ENCODE measurements around the gene MTHFD1L. TPM values are rescaled to one million over a fixed set of nuclear protein-coding genes. Genes with fewer than 3 reads are reported as not detected.
"Not testable (repeated sequence)": the region's sequence is repeated elsewhere in the genome, so short reads cannot be mapped to it uniquely, and the experiment has no call there.

MTHFD1L gene
- total and polyA plus RNA-seq, 2 donors (not counting 1 experiment from before 2014, with no cell fraction given) = 36.1 to 48.9 TPM

DNA sequence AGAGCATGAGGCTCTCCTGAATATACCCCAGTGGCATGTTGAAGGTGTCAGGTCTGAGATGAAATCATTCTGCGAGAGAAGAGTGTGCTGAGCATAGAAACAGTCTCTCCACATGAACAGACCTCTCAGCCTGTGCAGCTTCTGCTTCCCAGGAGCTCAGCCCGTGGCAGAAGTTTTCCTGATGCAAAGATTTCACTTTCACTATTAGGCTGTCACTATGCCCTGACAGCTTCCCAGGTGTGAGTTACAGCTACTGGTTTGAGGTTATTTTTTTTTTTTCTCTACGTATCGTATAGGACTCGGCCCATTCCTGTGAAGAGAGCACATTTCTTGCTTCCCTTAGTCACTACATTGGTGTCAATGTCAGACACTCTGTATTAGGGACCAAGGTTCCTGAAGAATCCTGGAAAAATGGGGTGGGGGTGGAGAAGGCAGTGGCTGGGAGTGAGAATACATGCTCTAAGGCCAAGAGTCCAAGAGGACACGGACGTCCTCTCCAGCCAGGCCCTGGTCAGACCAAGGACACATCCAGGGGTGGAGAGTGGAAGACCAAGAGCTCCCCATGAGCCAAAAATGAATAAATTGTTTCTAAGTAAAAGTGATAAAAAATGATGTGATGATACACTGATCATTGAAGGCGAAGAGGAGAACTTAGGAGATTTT lies 253.1 kb downstream of the MTHFD1L start:
- DNase-seq (ENCODE audit: low read depth in 2 of 2) = no peak
- Histone ChIP-seq H3K4me3 (replicated peaks in 1 of 4; ENCODE audit: control extremely low read depth in 1 of 4, insufficient read depth in 1 of 4, low read depth in 3 of 4, low read length in 4 of 4) (no peak overlapping the region), H3K4me2 (ENCODE audit: extremely low read depth, insufficient read depth, low read length) (no peak overlapping the region), H3K79me2 (ENCODE audit: control insufficient read depth, insufficient read depth, low read length) (no peaks in the 10 kb centered on the region), H2AFZ (ENCODE audit: low read length) (no peak overlapping the region), H3K27ac (ENCODE audit: insufficient read depth, low read length) (no peak overlapping the region), H3K4me1 (ENCODE audit: control insufficient read depth, extremely low read depth, insufficient read depth, low read length) (no peaks in the 10 kb centered on the region), H3K9me3 (ENCODE audit: control insufficient read depth, insufficient read depth, low read depth, low read length) (no peaks in the 10 kb centered on the region), H3K36me3 (ENCODE audit: control insufficient read depth, insufficient read depth, low read length) (no peaks in the 10 kb centered on the region), H3K27me3 (ENCODE audit: control insufficient read depth, insufficient read depth, low read length) (no peaks in the 10 kb centered on the region), H3K9ac (ENCODE audit: insufficient read depth, low read length) (no peak overlapping the region), H4K20me1 (ENCODE audit: control insufficient read depth, extremely low read depth, insufficient read depth, low read length) (no peaks in the 10 kb centered on the region)
- TF ChIP-seq CTCF (conservative IDR thresholded peaks at IDR 0.05 in 1 of 2, IDR thresholded peaks at IDR 0.05 in 1 of 2; ENCODE audit: low read depth in 1 of 2, low read length in 2 of 2) (no peak), EZH2 (IDR thresholded peaks at IDR 0.05; ENCODE audit: low read length, missing control alignments) (no peak)

GRCh38 chr6:151119823-151120524 lies 254.5 kb downstream of the MTHFD1L start:
- Histone ChIP-seq H3K27me3 (ENCODE audit: control insufficient read depth, insufficient read depth, low read length) (no peaks in the 10 kb centered on the region), H3K4me1 (ENCODE audit: control insufficient read depth, extremely low read depth, insufficient read depth, low read length) (no peaks in the 10 kb centered on the region), H3K4me2 (ENCODE audit: extremely low read depth, insufficient read depth, low read length) (no peak overlapping the region), H4K20me1 (ENCODE audit: control insufficient read depth, extremely low read depth, insufficient read depth, low read length) (no peaks in the 10 kb centered on the region), H3K36me3 (ENCODE audit: control insufficient read depth, insufficient read depth, low read length) (no peaks in the 10 kb centered on the region), H2AFZ (ENCODE audit: low read length) (no peak overlapping the region), H3K27ac (ENCODE audit: insufficient read depth, low read length) (no peak overlapping the region), H3K4me3 (replicated peaks in 1 of 4; ENCODE audit: control extremely low read depth in 1 of 4, insufficient read depth in 1 of 4, low read depth in 3 of 4, low read length in 4 of 4) (no peak overlapping the region), H3K9ac (ENCODE audit: insufficient read depth, low read length) (no peak overlapping the region), H3K9me3 (ENCODE audit: control insufficient read depth, insufficient read depth, low read depth, low read length) (no peaks in the 10 kb centered on the region), H3K79me2 (ENCODE audit: control insufficient read depth, insufficient read depth, low read length) (no peaks in the 10 kb centered on the region)
- TF ChIP-seq CTCF (conservative IDR thresholded peaks at IDR 0.05 in 1 of 2, IDR thresholded peaks at IDR 0.05 in 1 of 2; ENCODE audit: low read depth in 1 of 2, low read length in 2 of 2) (no peak), EZH2 (IDR thresholded peaks at IDR 0.05; ENCODE audit: low read length, missing control alignments) (no peak)
- DNase-seq (ENCODE audit: low read depth in 2 of 2) = no peak

DNA sequence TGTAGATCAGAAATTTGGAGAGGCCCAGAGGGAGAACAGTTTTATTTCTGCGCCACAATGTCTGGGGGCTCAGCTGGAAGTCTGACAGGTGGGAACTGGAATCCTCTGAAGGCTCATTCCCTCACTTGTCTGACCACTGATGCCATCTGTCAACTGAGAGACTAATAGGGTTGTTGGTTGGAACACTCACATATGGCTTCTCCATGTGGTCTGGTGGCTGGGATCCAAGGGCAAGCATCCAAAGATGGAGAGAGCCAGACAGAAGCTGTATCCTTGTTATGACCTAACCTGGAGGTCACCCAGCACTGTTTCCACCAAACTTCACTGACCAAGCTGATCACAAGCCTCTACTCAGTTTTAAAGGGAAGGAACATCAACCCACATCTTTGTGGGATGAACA lies 256.4 kb downstream of the MTHFD1L start:
- TF ChIP-seq EZH2 (IDR thresholded peaks at IDR 0.05; ENCODE audit: low read length, missing control alignments) = no peak
- TF ChIP-seq CTCF (conservative IDR thresholded peaks at IDR 0.05 in 1 of 2, IDR thresholded peaks at IDR 0.05 in 1 of 2; ENCODE audit: low read depth in 1 of 2, low read length in 2 of 2) = no peak
- no peak overlapping the region for H3K27ac ChIP-seq (ENCODE audit: insufficient read depth, low read length)
- peak; percentile 56 to 61 for DNase-seq (ENCODE audit: low read depth in 2 of 2)
- no peak overlapping the region for H2AFZ ChIP-seq (ENCODE audit: low read length)
- no peaks in the 10 kb centered on the region for H3K9me3 ChIP-seq (ENCODE audit: control insufficient read depth, insufficient read depth, low read depth, low read length)
- H3K27me3 ChIP-seq (ENCODE audit: control insufficient read depth, insufficient read depth, low read length) = no peaks in the 10 kb centered on the region
- no peak overlapping the region for H3K4me2 ChIP-seq (ENCODE audit: extremely low read depth, insufficient read depth, low read length)
- H3K4me1 ChIP-seq (ENCODE audit: control insufficient read depth, extremely low read depth, insufficient read depth, low read length) = no peaks in the 10 kb centered on the region
- no peak overlapping the region for H3K4me3 ChIP-seq (replicated peaks in 1 of 4; ENCODE audit: control extremely low read depth in 1 of 4, insufficient read depth in 1 of 4, low read depth in 3 of 4, low read length in 4 of 4)
- no peaks in the 10 kb centered on the region for H4K20me1 ChIP-seq (ENCODE audit: control insufficient read depth, extremely low read depth, insufficient read depth, low read length)
- H3K36me3 ChIP-seq (ENCODE audit: control insufficient read depth, insufficient read depth, low read length) = no peaks in the 10 kb centered on the region
- H3K79me2 ChIP-seq (ENCODE audit: control insufficient read depth, insufficient read depth, low read length) = no peaks in the 10 kb centered on the region
- H3K9ac ChIP-seq (ENCODE audit: insufficient read depth, low read length) = no peak overlapping the region

GRCh38 chr6:151123641-151124040 lies 258.1 kb downstream of the MTHFD1L start:
- H3K36me3 ChIP-seq (ENCODE audit: control insufficient read depth, insufficient read depth, low read length); DNase-seq (ENCODE audit: low read depth in 2 of 2); H3K27me3 ChIP-seq (ENCODE audit: control insufficient read depth, insufficient read depth, low read length); H3K4me2 ChIP-seq (ENCODE audit: extremely low read depth, insufficient read depth, low read length); H2AFZ ChIP-seq (ENCODE audit: low read length); H3K27ac ChIP-seq (ENCODE audit: insufficient read depth, low read length); H3K9me3 ChIP-seq (ENCODE audit: control insufficient read depth, insufficient read depth, low read depth, low read length); H3K79me2 ChIP-seq (ENCODE audit: control insufficient read depth, insufficient read depth, low read length); H3K9ac ChIP-seq (ENCODE audit: insufficient read depth, low read length); H4K20me1 ChIP-seq (ENCODE audit: control insufficient read depth, extremely low read depth, insufficient read depth, low read length); H3K4me3 ChIP-seq (replicated peaks in 1 of 4; ENCODE audit: control extremely low read depth in 1 of 4, insufficient read depth in 1 of 4, low read depth in 3 of 4, low read length in 4 of 4); H3K4me1 ChIP-seq (ENCODE audit: control insufficient read depth, extremely low read depth, insufficient read depth, low read length): not testable (repeated sequence)

Data from fibroblast of lung (primary cell).